ENCODE data around the gene NINL.

Gene NINL

DNA sequence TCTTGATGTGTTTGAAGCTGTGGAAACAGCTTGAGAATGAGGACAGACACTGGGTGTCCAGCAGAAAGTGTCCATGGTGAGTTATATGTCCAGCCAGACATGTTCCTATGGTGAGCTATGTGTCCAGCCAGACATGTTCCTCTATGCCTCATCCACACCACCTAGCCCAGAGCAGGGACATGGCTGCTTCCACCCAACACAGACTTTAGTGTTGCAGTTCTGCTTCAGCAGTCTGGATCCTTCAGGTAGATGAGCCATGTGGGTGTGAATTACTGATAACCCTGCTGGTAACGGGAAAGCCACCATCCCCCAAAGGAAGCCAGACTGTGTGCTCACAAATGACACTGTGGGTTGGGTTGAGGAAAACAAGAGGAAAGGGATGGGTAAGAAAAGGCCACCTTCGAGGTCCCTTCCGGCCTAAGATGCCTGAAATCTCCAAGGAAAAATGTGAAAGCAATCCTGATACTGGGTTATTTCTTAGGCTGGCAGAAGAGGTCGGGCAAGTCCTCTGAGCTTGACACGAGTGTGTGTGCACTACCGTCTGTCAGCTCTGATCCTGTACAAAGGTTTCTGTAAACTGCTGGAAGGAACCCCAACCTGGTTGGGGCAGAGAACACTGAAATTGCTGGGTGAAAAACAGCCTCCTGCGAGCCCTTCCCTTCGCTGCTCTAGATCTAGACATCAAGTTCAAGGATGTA lies 77.8 kb downstream of the NINL start:
- TF ChIP-seq TAF1 (IDR thresholded peaks at IDR 0.05; ENCODE audit: borderline replicate concordance, insufficient read depth, low read length), result no peak
- no peak for TF ChIP-seq FOXP2 (optimal IDR thresholded peaks at IDR 0.05; ENCODE audit: borderline replicate concordance, extremely low read depth, extremely low read length, insufficient read depth)
- TF ChIP-seq, protein P1, sequence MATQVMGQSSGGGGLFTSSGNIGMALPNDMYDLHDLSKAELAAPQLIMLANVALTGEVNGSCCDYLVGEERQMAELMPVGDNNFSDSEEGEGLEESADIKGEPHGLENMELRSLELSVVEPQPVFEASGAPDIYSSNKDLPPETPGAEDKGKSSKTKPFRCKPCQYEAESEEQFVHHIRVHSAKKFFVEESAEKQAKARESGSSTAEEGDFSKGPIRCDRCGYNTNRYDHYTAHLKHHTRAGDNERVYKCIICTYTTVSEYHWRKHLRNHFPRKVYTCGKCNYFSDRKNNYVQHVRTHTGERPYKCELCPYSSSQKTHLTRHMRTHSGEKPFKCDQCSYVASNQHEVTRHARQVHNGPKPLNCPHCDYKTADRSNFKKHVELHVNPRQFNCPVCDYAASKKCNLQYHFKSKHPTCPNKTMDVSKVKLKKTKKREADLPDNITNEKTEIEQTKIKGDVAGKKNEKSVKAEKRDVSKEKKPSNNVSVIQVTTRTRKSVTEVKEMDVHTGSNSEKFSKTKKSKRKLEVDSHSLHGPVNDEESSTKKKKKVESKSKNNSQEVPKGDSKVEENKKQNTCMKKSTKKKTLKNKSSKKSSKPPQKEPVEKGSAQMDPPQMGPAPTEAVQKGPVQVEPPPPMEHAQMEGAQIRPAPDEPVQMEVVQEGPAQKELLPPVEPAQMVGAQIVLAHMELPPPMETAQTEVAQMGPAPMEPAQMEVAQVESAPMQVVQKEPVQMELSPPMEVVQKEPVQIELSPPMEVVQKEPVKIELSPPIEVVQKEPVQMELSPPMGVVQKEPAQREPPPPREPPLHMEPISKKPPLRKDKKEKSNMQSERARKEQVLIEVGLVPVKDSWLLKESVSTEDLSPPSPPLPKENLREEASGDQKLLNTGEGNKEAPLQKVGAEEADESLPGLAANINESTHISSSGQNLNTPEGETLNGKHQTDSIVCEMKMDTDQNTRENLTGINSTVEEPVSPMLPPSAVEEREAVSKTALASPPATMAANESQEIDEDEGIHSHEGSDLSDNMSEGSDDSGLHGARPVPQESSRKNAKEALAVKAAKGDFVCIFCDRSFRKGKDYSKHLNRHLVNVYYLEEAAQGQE (IDR thresholded peaks at IDR 0.05; ENCODE audit: insufficient read depth in 1 of 2, low read depth in 2 of 2, low read length in 2 of 2), result no peak
- TF ChIP-seq SIN3A (IDR thresholded peaks at IDR 0.05; ENCODE audit: borderline replicate concordance, insufficient read depth, low read length), result no peak
- no peak for TF ChIP-seq POLR2AphosphoS5 (IDR thresholded peaks at IDR 0.05; ENCODE audit: low read depth, low read length)

DNA sequence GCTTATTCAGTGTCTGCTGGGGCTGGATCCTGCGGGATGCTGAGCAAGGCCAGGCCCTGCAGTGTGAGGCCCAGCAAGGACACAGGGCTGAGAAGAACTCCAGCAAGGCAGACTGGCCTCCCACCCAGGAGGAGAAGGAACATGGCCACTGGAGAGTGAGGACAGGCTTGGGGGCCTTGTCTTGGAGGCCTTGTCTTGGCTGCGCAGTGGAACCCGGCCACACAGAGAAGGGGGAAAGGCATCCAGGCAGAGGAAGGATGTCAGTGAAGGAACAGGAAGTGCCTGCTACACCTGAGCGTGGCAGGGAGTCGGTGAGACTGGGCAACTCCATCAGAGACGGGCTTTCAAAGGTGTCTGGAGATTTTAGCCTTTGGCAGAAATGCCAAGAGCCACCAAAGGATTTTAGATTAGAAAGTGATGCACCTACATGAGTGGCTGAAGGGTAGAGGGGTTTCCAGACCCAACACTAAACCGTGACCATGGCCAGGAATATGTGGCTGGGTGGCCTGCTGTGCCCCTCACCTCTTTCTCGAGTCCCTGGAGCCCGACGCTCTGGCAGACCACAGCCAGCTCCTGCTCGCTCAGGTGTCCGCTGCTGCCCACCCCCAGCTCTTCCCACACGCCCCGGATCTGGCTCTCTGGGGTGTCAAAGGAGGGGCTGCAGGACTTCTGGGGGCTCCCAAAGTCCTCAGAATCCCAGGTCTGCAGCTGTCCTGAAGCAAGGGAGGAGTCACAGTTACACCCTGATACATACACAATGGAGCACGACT lies 80.8 kb downstream of the NINL start:
- no peak for TF ChIP-seq POLR2AphosphoS5 (IDR thresholded peaks at IDR 0.05; ENCODE audit: low read depth, low read length)
- TF ChIP-seq FOXP2 (optimal IDR thresholded peaks at IDR 0.05; ENCODE audit: borderline replicate concordance, extremely low read depth, extremely low read length, insufficient read depth), result no peak
- TF ChIP-seq, protein P1 (IDR thresholded peaks at IDR 0.05; ENCODE audit: insufficient read depth in 1 of 2, low read depth in 2 of 2, low read length in 2 of 2), result no peak
- no peak for TF ChIP-seq SIN3A (IDR thresholded peaks at IDR 0.05; ENCODE audit: borderline replicate concordance, insufficient read depth, low read length)
- no peak for TF ChIP-seq TAF1 (IDR thresholded peaks at IDR 0.05; ENCODE audit: borderline replicate concordance, insufficient read depth, low read length)

DNA sequence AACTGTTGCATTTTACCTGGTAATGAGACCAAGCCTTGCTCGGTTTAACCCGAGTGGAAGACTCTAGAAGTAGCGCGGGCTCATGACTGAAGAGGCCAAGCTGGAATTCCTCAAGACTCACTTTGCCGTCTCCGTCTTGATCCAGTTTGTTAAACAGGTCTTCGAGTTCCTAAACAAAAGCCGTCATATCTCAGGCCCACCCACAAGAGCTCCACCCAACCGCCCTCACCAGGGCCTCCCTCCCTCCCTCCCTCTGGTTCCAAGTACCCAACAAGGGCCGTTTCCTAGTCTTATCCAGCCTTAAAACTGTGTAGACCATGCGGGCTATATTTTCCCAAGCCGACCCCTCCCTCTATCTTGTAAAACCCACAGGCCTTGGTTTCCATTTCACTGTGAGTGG lies 81.4 kb downstream of the NINL start:
- no peak for TF ChIP-seq SIN3A (IDR thresholded peaks at IDR 0.05; ENCODE audit: borderline replicate concordance, insufficient read depth, low read length)
- TF ChIP-seq TAF1 (IDR thresholded peaks at IDR 0.05; ENCODE audit: borderline replicate concordance, insufficient read depth, low read length), result no peak
- TF ChIP-seq, protein P1 (IDR thresholded peaks at IDR 0.05; ENCODE audit: insufficient read depth in 1 of 2, low read depth in 2 of 2, low read length in 2 of 2), result no peak
- TF ChIP-seq POLR2AphosphoS5 (IDR thresholded peaks at IDR 0.05; ENCODE audit: low read depth, low read length), result no peak
- no peak for TF ChIP-seq FOXP2 (optimal IDR thresholded peaks at IDR 0.05; ENCODE audit: borderline replicate concordance, extremely low read depth, extremely low read length, insufficient read depth)

DNA sequence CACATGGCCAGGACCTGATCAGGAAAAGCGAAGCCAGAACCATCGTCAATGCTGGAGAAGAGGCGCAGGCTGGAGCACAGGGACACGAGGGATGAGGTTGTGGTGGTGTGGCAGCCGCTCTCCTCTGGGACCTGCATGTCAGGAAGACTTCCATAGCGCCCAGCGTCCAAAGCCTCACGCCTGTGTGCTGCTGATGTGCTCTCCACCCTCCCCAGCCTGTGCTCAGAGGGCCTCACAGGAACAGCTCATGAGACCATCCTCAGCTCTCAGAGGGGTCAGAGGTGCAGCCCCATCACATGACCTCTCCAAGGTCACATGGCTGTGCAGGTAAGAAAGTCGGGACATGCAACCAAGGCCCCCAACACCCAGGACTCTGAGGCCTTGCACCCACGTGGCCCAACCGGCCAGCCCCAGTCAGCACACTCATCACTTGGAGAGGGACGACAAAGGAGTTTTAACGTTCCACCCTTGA lies 84.4 kb downstream of the NINL start:
- no peak for TF ChIP-seq FOXP2 (optimal IDR thresholded peaks at IDR 0.05; ENCODE audit: borderline replicate concordance, extremely low read depth, extremely low read length, insufficient read depth)
- no peak for TF ChIP-seq SIN3A (IDR thresholded peaks at IDR 0.05; ENCODE audit: borderline replicate concordance, insufficient read depth, low read length)
- TF ChIP-seq, protein P1 (IDR thresholded peaks at IDR 0.05; ENCODE audit: insufficient read depth in 1 of 2, low read depth in 2 of 2, low read length in 2 of 2), result no peak
- TF ChIP-seq TAF1 (IDR thresholded peaks at IDR 0.05; ENCODE audit: borderline replicate concordance, insufficient read depth, low read length), result no peak
- no peak for TF ChIP-seq POLR2AphosphoS5 (IDR thresholded peaks at IDR 0.05; ENCODE audit: low read depth, low read length)
